ENCODE data around the gene OR2AG2. TPM values are rescaled to one million over a fixed set of nuclear protein-coding genes. Genes with fewer than 3 reads are reported as not detected.
A peak's percentile ranks its signal among the peaks of the same experiment; 100 is the strongest.

The OR2AG2 gene
- total RNA-seq, 1 donor from 2014 or later = 0.07 TPM

DNA sequence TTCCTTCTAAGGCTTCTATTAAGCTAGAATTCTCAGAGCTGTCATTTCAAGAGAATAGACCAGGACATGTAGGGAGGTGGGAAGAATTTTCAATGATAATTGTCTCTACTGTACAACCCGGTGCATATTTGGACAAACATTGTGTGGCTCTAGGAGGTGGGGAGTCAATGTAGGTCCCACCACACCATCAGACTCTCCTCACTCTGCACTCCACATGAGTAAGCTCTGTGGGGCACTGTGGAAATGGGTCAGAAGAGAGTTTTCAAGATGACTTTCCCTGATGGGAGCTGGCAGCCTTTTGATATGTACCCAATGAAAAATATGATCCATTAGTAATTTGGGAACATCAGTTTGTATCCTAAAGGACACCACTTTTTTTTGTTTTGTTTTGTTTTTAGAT, 33.2 kb downstream of the OR2AG2 start:
- H3K4me1 Mint-ChIP-seq (ENCODE audit: low read depth) = peaks cover 4% of the 10 kb centered on the region
- TF ChIP-seq, protein P1, sequence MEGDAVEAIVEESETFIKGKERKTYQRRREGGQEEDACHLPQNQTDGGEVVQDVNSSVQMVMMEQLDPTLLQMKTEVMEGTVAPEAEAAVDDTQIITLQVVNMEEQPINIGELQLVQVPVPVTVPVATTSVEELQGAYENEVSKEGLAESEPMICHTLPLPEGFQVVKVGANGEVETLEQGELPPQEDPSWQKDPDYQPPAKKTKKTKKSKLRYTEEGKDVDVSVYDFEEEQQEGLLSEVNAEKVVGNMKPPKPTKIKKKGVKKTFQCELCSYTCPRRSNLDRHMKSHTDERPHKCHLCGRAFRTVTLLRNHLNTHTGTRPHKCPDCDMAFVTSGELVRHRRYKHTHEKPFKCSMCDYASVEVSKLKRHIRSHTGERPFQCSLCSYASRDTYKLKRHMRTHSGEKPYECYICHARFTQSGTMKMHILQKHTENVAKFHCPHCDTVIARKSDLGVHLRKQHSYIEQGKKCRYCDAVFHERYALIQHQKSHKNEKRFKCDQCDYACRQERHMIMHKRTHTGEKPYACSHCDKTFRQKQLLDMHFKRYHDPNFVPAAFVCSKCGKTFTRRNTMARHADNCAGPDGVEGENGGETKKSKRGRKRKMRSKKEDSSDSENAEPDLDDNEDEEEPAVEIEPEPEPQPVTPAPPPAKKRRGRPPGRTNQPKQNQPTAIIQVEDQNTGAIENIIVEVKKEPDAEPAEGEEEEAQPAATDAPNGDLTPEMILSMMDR (IDR thresholded peaks at IDR 0.05) = no peak
- no peaks in the 10 kb centered on the region for H3K36me3 Mint-ChIP-seq (ENCODE audit: low read depth)
- no peak overlapping the region for H3K4me3 Mint-ChIP-seq (ENCODE audit: unreplicated experiment)
- H3K9me3 Mint-ChIP-seq (ENCODE audit: low read depth) = peaks cover 3% of the 10 kb centered on the region
- no peak overlapping the region for H3K27ac Mint-ChIP-seq (ENCODE audit: unreplicated experiment)
- H3K27me3 Mint-ChIP-seq (ENCODE audit: low read depth) = peaks cover 9% of the 10 kb centered on the region
- DNase-seq (ENCODE audit: low spot score) = no peak

DNA sequence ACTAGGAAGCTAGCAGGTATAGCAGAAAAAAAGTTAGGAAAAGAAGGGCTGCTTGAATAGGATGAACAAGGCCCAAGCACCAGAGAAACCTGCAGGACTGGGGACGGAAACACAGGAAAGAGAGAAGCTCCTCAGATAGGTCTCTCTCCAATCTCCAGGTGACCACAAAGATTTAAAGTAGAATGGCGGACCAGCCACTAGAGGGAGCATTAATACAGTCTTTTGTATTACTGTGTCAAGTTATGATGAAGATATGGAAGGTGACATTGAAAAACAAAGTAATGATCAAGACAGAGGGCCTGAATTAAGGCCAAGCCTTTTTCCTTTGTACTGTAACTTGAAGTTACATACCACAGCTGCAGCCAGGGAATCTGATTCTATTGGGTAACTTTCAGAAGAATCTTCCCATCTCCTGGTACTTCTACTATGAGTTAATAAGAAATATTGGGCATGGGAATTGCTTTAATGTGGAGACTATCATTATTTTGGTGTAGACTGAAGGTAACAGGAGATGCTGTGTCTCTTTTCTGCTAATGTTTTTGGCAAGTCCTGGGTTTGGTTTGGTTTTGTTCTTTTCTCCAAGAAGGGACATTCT, 33.8 kb downstream of the OR2AG2 start:
- peaks cover 9% of the 10 kb centered on the region for H3K27me3 Mint-ChIP-seq (ENCODE audit: low read depth)

DNA sequence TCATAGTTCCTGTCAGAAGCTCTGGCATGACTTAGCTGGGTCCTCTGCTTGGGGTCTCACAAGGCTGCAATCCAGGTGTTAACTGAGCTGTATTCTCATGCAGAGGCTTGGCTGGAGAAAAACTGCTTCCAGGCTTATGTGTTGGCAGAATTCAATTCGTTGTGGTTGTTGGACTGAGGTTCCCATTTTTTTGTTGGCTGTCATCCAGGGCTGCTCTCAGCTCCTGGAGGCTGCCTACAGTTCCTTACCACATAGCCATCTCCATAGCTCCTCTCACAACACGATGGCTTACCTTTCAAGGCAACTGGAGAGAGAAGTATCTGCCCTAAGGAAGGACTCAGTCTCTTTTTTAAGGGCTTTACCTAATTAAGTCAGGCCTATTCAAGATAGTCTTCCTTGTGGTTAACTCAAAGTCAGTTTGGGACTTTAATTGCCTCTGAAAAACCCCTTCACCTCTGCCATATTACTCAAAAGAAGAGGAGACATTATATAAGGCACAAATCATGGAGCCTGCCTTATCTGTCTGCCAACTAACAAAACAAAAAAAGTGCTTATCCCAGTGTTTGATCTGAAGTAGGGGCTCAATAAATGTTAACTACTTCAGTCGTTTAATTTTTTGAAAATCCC, 35.2 kb downstream of the OR2AG2 start:
- H3K27ac Mint-ChIP-seq (ENCODE audit: unreplicated experiment) = no peak overlapping the region
- no peak for DNase-seq (ENCODE audit: low spot score)
- H3K27me3 Mint-ChIP-seq (ENCODE audit: low read depth) = no peaks in the 10 kb centered on the region
- H3K4me3 Mint-ChIP-seq (ENCODE audit: unreplicated experiment) = no peak overlapping the region
- H3K9me3 Mint-ChIP-seq (ENCODE audit: low read depth) = peaks cover 3% of the 10 kb centered on the region
- TF ChIP-seq, protein P1 (IDR thresholded peaks at IDR 0.05) = no peak
- H3K36me3 Mint-ChIP-seq (ENCODE audit: low read depth) = no peaks in the 10 kb centered on the region
- H3K4me1 Mint-ChIP-seq (ENCODE audit: low read depth) = peaks cover 4% of the 10 kb centered on the region

More for the DNA sequence above, 33.8 kb downstream of the OR2AG2 start:
- Mint-ChIP-seq H3K4me1 (ENCODE audit: low read depth) (peaks cover 4% of the 10 kb centered on the region), H3K36me3 (ENCODE audit: low read depth) (no peaks in the 10 kb centered on the region), H3K9me3 (ENCODE audit: low read depth) (peaks cover 3% of the 10 kb centered on the region), H3K4me3 (ENCODE audit: unreplicated experiment) (no peak overlapping the region), H3K27ac (ENCODE audit: unreplicated experiment) (no peak overlapping the region)
- no peak for DNase-seq (ENCODE audit: low spot score)
- TF ChIP-seq, protein P1 (IDR thresholded peaks at IDR 0.05) = peak; percentile 82

DNA sequence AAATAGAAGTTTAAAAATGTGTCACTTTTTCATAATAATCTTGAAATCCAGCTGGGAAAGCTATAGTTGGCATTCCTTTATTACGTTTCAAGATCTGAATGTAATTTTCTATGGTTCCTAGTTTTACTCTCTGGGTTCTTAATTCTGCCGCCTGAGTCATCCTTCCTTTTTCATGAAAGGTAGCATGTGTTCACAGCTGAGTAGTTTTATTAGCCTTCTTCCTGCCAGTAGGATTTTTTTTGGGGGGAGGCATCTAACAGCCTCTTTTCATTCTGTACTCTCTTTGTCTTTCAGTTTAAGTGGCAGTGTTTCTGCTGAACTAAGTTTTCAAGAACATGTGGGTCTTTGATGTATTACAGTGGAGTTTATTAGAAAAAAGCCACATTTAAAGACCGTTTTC, 36.5 kb downstream of the OR2AG2 start:
- Mint-ChIP-seq H3K27ac (ENCODE audit: unreplicated experiment) (no peak overlapping the region), H3K9me3 (ENCODE audit: low read depth) (peaks cover 3% of the 10 kb centered on the region), H3K4me1 (ENCODE audit: low read depth) (peaks cover 4% of the 10 kb centered on the region), H3K27me3 (ENCODE audit: low read depth) (no peaks in the 10 kb centered on the region), H3K4me3 (ENCODE audit: unreplicated experiment) (no peak overlapping the region), H3K36me3 (ENCODE audit: low read depth) (peaks cover 2% of the 10 kb centered on the region)
- no peak for DNase-seq (ENCODE audit: low spot score)
- TF ChIP-seq, protein P1 (IDR thresholded peaks at IDR 0.05) = no peak

DNA sequence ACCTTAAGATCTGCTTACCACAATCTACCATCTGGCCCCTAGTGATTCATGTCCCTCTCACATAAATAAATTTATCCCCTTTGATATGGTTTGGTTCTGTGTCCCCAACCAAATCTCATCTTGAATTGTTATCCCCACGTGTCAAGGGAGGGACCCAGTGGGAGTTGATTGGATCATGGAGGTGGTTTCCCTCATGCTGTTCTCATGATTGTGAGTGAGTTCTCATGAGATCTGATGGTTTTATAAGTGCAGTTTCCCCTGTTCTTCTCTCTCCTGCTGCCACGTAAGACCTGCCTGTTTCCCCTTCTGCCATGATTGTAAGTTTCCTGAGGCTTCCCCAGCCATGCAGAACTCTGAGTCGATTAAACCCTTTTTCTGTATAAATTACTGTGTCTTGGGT, 37.2 kb downstream of the OR2AG2 start:
- TF ChIP-seq, protein P1 (IDR thresholded peaks at IDR 0.05) = no peak
- Mint-ChIP-seq H3K4me3 (ENCODE audit: unreplicated experiment) (no peak overlapping the region), H3K36me3 (ENCODE audit: low read depth) (peaks cover 2% of the 10 kb centered on the region), H3K4me1 (ENCODE audit: low read depth) (peaks cover 4% of the 10 kb centered on the region), H3K9me3 (ENCODE audit: low read depth) (peaks cover 3% of the 10 kb centered on the region), H3K27me3 (ENCODE audit: low read depth) (no peaks in the 10 kb centered on the region), H3K27ac (ENCODE audit: unreplicated experiment) (no peak overlapping the region)
- no peak for DNase-seq (ENCODE audit: low spot score)
